IPS-11a (cell line): ENCODE data around the gene FRMD8.
"Not testable (repeated sequence)": the region's sequence is repeated elsewhere in the genome, so short reads cannot be mapped to it uniquely, and the experiment has no call there.

Source experiments
- H3K4me3 ChIP-seq: one replicate; pipeline ENCODE4 v1.5.1; 2013; ENCODE audit warnings: low read depth, low read length, control low read depth

FRMD8 gene

DNA sequence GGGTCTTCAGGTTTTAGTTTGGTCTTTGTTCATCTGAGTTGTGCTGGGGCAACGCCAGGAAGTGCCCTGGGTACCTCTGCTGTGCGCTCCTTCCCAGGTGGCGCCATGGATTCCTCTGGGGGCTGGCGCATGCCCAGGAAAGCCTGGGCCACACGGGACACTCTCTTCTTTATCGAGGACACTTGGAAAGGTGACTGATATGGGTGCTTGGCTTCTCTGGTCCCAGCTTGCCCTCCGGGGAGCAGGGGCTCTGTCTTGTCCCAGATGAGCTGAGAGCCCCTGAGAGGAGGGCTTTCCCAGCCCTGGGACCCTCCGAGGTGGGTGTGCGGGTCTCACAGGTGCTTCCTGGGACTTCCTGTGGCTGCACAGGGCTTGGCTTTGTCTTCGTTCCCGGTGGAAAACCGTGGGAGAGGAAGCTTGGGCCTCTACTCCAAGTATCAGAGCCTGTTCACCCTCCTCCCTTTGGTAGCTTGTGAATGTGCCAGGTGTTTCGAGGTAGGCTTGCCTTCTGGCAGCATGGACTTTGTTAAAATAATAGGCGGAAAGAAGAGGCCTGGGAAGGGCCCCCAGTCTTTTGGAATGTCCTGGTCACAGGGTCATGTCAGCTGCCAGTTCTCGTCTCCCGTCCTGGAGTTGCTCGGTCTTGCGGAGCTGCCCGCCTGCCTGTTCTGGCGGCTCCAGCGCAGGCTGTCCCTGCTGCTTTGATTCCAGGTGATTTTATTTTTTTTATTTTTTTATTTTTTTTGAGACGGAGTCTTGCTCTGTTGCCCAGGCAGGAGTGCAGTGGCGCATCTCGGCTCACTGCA lies 26.0 kb downstream of the FRMD8 start:
- no peak overlapping the region for H3K4me3 ChIP-seq

GRCh38 chr11:65413077-65413664 lies 26.7 kb downstream of the FRMD8 start:
- H3K4me3 ChIP-seq = not testable (repeated sequence)

DNA sequence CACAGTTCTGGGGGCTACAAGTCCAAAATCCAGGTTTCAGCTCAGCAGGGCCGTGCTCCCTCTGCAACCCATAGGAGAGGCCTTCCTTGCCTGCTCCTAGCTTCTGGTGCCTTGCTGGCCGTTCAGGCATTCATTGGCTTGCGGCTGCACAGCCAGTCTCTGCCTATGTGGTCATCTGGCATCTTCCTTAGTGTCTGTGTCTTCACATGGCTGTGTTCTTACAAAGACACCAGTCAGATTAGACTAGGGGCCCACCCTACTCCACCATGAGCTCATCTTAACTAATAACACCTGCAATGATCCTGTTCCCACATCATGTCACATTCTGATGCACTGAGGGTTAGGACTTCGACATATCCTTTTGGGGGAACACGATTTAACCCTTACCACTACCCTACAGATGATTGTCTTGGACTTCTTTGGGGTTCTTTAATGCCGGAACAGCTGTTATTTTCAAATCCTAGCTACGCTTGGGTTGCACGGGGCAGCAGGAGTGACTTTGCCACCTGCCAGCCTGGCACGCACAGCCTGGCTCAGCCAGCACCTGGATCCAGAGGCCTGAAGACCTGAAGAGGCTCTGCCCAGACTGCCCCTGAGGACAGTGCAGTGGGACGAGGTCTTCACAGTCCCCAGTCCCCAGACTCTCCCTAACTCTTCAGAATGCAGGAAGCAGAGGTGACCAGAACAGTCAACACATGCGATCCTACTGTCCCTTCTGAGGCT lies 28.5 kb downstream of the FRMD8 start:
- H3K4me3 ChIP-seq = no peak overlapping the region

- no peak overlapping the region for H3K4me3 ChIP-seq
Measured at GRCh38 chr11:65415499-65416340, 29.3 kb downstream of the FRMD8 start.

- H3K4me3 ChIP-seq = no peak overlapping the region
Measured at GRCh38 chr11:65416341-65416824, 29.9 kb downstream of the FRMD8 start.

DNA sequence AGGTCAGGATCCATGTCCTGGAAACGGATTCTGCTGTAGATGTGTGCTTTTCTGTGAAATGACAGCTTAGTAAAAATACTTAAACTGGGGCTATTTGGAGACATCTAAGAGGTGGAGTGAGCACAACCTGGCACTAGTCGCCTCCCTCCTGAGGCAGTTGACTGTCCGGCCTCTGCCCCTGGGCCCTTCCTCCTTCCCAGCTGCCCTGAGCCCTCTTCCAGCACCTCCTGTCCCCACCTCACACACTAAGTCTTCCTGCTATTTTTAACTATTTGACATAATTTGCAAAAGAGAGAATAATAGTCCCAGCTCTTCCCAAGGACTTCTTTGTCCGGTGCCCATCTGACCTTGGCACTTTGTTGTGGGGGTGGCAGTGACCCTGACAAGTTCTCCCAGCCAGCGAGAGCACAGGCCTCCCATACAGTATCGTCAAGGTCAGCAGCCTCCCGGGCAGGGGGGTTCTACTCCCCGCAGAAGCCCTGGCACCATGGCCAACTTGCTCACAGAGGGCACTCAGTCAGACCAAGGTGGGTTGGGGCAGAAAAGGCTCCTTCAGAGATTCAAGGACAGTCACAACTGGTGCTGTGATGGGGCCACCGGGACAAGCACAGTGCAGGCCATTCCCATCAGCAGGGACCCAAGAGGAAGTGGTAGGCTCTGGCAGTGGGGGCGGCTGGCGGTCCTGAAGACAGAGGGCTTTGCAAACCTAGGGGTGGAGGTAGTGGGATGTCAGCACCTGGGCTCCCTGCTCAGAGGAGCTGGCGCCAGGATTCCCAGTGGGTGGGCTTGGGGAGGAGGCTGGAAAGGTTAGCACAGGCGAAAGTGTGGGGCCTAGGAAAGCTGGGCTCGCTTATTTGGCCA lies 30.6 kb downstream of the FRMD8 start:
- no peak overlapping the region for H3K4me3 ChIP-seq

- no peak overlapping the region for H3K4me3 ChIP-seq
Measured at GRCh38 chr11:65417702-65418430, 31.4 kb downstream of the FRMD8 start.

GRCh38 chr11:65418431-65418680 lies 31.9 kb downstream of the FRMD8 start:
- no peak overlapping the region for H3K4me3 ChIP-seq

DNA sequence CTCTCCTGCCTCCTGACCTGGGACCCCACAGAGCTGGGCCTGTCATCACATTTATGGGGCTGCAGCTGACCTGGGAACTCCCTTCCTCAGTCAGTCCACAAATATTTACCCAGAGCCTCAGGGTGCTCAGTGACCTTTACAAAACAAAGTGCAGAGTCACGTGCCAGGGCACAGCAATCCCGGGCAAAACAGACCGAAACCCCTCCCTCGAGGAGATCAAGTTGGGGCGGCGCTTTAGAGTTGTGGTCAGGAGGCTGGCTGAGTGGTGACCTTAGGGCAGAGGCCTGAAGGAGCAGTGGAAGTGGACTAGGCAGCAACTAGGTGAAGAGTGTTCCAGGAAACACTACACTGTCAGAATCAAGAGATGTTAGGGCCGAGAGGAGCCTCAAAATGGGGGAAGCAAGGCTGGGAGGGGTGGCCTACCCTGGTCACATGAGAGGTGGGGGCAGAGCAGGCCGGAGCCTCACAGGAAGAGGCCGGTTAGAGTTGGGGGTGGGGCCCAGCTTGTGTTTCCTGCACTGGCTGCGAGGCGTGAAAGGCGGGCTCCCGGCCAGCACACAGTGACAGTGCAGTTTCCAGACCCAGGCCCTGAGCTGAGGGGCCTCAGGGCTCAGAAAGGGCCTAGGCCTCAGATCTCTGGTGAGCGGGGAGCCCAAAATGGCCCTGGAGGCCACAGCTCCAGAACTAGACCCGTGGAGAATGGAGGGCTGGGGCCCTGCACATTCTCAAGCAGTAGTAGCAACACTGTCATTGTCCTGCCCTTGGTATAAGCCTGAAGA lies 32.4 kb downstream of the FRMD8 start:
- no peak overlapping the region for H3K4me3 ChIP-seq

DNA sequence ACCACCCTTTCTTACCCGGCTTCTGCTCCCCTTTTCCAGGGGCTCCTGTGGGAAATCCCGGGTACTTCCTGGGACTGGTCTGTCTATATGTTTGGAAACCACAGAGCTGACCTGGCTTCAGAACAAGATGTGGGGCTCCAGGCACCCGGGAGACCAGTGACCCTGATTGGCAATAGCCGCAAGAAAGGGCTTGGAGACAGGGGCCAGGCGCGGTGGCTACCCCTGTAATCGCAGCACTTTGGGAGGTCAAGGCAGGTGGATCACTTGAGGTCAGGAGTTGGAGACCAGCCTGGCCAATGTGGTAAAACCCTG lies 33.0 kb downstream of the FRMD8 start:
- H3K4me3 ChIP-seq = no peak overlapping the region

- no peak overlapping the region for H3K4me3 ChIP-seq
Measured at GRCh38 chr11:65419772-65420481, 33.5 kb downstream of the FRMD8 start.

GRCh38 chr11:65420506-65420905 lies 34.1 kb downstream of the FRMD8 start:
- no peak overlapping the region for H3K4me3 ChIP-seq

- peak overlapping the region; percentile 35 for H3K4me3 ChIP-seq
Measured at GRCh38 chr11:65420979-65421793, 34.7 kb downstream of the FRMD8 start.

DNA sequence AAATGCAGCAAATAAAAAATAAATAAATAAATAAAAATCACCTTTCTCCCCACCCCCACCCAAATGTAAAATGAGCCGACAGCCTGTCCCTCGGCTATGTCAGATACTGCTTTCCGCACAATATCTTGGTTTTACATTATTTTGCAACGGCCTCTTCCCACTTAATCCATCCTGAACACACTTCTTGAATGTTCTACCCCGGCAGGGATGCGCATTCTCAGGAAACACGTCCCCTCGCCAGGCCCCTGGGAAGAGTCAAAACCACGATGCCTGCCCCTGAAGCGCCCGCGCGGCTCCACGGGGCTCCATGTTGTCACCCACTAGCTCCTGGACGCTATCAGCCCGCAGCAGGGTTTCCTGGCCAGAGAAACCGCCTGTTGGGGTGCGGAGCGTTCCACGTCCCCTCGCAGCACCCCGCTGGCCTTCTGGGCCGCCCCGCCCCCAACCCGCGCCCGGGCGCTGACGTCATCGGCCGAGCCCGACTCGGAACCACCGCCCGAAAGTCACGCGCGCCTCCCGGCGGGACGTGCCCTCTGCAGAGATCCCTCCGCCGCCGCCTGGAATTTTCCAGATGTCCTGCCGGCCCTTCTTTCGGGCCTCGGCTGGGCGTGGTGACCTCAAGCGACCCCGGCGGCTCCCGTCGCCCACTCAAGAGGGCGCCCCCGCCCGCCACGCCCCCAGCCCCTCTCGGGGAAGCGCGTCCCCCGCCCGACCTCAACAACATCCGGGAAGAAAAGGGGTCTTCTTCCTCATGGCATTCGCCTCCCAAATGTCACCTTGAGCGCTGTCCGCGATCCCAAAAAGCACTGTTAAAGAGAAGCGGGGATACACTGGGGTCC lies 35.6 kb downstream of the FRMD8 start:
- H3K4me3 ChIP-seq = peak overlapping the region; percentile 76

GRCh38 chr11:65422633-65423515 lies 36.4 kb downstream of the FRMD8 start, which contains the start of gene NEAT1:
NEAT1 (plus strand) TSS chr11:65422798.
- peak within 1 kb of the TSS; percentile 76 for H3K4me3 ChIP-seq
